WTC11 (cell line): ENCODE data around the gene QKI. TPM values are rescaled to one million over a fixed set of nuclear protein-coding genes. Genes with fewer than 3 reads are reported as not detected.
A peak's percentile ranks its signal among the peaks of the same experiment; 100 is the strongest.

Source experiments
- CBFB ChIP-seq: sonication (generic); formaldehyde crosslinking; IDR thresholded peaks from 2 replicates; pipeline ENCODE4 v1.8.1; 2022; ENCODE audit warnings: mild to moderate bottlenecking, low read depth, missing genetic modification reagents
- CREM ChIP-seq: sonication (generic); formaldehyde crosslinking; IDR thresholded peaks from 2 replicates; pipeline ENCODE4 v1.8.1; 2022; ENCODE audit warnings: mild to moderate bottlenecking, missing genetic modification reagents, moderate library complexity
- EMX1 ChIP-seq: fragments of 250-450 bp; sonication (Bioruptor Pico); IDR thresholded peaks from 2 replicates; pipeline ENCODE4 v1.8.0; 2021; ENCODE audit warnings: mild to moderate bottlenecking
- ESRRA ChIP-seq: sonication (generic); formaldehyde crosslinking; IDR thresholded peaks from 2 replicates; pipeline ENCODE4 v1.8.1; 2022; ENCODE audit warnings: mild to moderate bottlenecking, missing genetic modification reagents, borderline replicate concordance
- FOXK1 ChIP-seq: sonication (generic); formaldehyde crosslinking; IDR thresholded peaks from 2 replicates; pipeline ENCODE4 v1.8.0; 2022; ENCODE audit warnings: mild to moderate bottlenecking, moderate library complexity, missing genetic modification reagents
- GTF2I ChIP-seq: fragments of 250-450 bp; sonication (Bioruptor Pico); conservative IDR thresholded peaks from 2 replicates; pipeline ENCODE4 v1.4.0; 2021; ENCODE audit warnings: mild to moderate bottlenecking
- HMGA2 ChIP-seq: fragments of 250-450 bp; sonication (Bioruptor Pico); IDR thresholded peaks from 2 replicates; pipeline ENCODE4 v1.4.0; 2021; ENCODE audit warnings: mild to moderate bottlenecking, moderate library complexity
- JAZF1 ChIP-seq: fragments of 250-450 bp; sonication (Bioruptor Pico); IDR thresholded peaks from 2 replicates; pipeline ENCODE4 v1.9.0; 2021; ENCODE audit warnings: moderate library complexity, mild to moderate bottlenecking, inconsistent platforms
- MXD4 ChIP-seq: fragments of 250-450 bp; sonication (Bioruptor Pico); IDR thresholded peaks from 2 replicates; pipeline ENCODE4 v1.8.0; 2021; ENCODE audit warnings: mild to moderate bottlenecking, moderate library complexity, borderline replicate concordance
- NR2C2 ChIP-seq: sonication (generic); formaldehyde crosslinking; IDR thresholded peaks from 2 replicates; pipeline ENCODE4 v1.8.0; 2022; ENCODE audit warnings: mild to moderate bottlenecking, missing genetic modification reagents
- PRRX2 ChIP-seq: fragments of 250-450 bp; sonication (Bioruptor Pico); IDR thresholded peaks from 2 replicates; pipeline ENCODE4 v1.8.0; 2021; ENCODE audit warnings: mild to moderate bottlenecking
- RORB ChIP-seq: fragments of 250-450 bp; sonication (Bioruptor Pico); IDR thresholded peaks from 2 replicates; pipeline ENCODE4 v1.9.0; 2021; ENCODE audit warnings: mild to moderate bottlenecking
- TCF7 ChIP-seq: sonication (generic); formaldehyde crosslinking; IDR thresholded peaks from 2 replicates; pipeline ENCODE4 v1.8.0; 2022; ENCODE audit warnings: mild to moderate bottlenecking, low read depth, missing genetic modification reagents, moderate library complexity
- ZNF317 ChIP-seq: sonication (generic); formaldehyde crosslinking; IDR thresholded peaks from 2 replicates; pipeline ENCODE4 v1.8.1; 2023; ENCODE audit warnings: low read depth, mild to moderate bottlenecking, moderate library complexity, missing genetic modification reagents, borderline replicate concordance
- total RNA-seq: library from RNA; stranded (reverse); gene quantifications from 3 replicates; pipeline ENCODE4 v1.2.3, GENCODE V29; 2021
- TF ChIP-seq, protein P1 (sequence below): fragments of 200-600 bp; IDR thresholded peaks from 2 replicates; pipeline ENCODE4 v1.8.0; 2022; ENCODE audit warnings: antibody characterized with exemption
- TF ChIP-seq, protein P2 (sequence below): sonication (generic); formaldehyde crosslinking; IDR thresholded peaks from 2 replicates; pipeline ENCODE4 v1.8.1; 2023; ENCODE audit warnings: mild to moderate bottlenecking, moderate library complexity, missing genetic modification reagents
- TF ChIP-seq, protein P3 (sequence below): sonication (generic); formaldehyde crosslinking; IDR thresholded peaks from 2 replicates; pipeline ENCODE4 v1.8.0; 2022; ENCODE audit warnings: mild to moderate bottlenecking, missing genetic modification reagents
- TF ChIP-seq, protein P4 (sequence below): sonication (generic); formaldehyde crosslinking; IDR thresholded peaks from 2 replicates; pipeline ENCODE4 v1.8.1; 2023; ENCODE audit warnings: mild to moderate bottlenecking, missing genetic modification reagents
- TF ChIP-seq, protein P5 (sequence below): sonication (generic); formaldehyde crosslinking; IDR thresholded peaks from 2 replicates; pipeline ENCODE4 v1.8.1; 2023; ENCODE audit warnings: mild to moderate bottlenecking, missing genetic modification reagents, moderate library complexity
- TF ChIP-seq, protein P6 (sequence below): sonication (generic); formaldehyde crosslinking; IDR thresholded peaks from 2 replicates; pipeline ENCODE4 v1.8.1; 2022; ENCODE audit warnings: missing genetic modification reagents, borderline replicate concordance
- TF ChIP-seq, protein P7 (sequence below): sonication (generic); formaldehyde crosslinking; IDR thresholded peaks from 2 replicates; pipeline ENCODE4 v1.8.0; 2023; ENCODE audit warnings: mild to moderate bottlenecking, missing genetic modification reagents
- TF ChIP-seq, protein P8 (sequence below): sonication (generic); formaldehyde crosslinking; IDR thresholded peaks from 2 replicates; pipeline ENCODE4 v1.8.1; 2022; ENCODE audit warnings: low read depth, mild to moderate bottlenecking, moderate library complexity, missing genetic modification reagents, borderline replicate concordance

The QKI gene
- total RNA-seq, 1 experiment from 2014 or later: 145 TPM

DNA sequence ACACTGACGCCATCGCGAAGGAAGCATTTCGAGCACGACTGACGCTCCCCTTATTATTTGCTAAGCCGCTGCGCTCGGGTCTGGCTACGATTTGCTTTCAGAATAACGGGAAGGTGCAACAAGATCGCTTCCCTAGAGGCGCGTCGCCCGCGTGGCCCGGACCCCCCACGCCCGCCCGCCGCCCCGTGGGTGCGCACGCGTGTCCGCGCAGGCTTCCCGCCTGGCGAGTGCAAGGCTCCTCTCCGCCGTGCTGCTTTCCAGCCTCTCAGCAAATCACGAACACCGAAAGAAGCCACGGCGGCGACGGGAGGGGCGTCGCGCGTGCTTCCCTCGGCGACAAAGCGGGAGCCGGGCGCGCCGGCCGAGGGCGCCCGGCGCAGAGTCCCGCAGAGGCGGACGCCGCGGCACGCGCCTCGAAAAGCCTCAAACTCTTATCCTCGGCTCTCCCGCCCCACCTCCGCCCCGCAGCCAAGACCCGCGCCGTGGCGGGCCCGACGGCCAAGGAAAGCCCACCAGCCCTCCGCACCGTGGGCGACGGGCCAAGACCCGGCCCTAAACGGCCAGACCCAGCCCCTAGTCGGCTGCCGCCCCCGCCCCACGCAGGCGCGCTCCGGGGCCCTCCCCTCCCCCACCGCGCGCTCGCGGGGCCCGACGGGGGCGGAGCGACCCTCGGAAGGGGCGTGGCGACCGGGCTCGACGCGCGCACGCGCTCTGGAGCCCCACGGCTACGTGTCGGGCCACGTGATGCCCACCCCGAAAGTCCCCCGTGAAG is 987 bp upstream of the QKI start (continued):
- TF ChIP-seq, protein P1, sequence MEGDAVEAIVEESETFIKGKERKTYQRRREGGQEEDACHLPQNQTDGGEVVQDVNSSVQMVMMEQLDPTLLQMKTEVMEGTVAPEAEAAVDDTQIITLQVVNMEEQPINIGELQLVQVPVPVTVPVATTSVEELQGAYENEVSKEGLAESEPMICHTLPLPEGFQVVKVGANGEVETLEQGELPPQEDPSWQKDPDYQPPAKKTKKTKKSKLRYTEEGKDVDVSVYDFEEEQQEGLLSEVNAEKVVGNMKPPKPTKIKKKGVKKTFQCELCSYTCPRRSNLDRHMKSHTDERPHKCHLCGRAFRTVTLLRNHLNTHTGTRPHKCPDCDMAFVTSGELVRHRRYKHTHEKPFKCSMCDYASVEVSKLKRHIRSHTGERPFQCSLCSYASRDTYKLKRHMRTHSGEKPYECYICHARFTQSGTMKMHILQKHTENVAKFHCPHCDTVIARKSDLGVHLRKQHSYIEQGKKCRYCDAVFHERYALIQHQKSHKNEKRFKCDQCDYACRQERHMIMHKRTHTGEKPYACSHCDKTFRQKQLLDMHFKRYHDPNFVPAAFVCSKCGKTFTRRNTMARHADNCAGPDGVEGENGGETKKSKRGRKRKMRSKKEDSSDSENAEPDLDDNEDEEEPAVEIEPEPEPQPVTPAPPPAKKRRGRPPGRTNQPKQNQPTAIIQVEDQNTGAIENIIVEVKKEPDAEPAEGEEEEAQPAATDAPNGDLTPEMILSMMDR: no peak
- TF ChIP-seq, protein P2, sequence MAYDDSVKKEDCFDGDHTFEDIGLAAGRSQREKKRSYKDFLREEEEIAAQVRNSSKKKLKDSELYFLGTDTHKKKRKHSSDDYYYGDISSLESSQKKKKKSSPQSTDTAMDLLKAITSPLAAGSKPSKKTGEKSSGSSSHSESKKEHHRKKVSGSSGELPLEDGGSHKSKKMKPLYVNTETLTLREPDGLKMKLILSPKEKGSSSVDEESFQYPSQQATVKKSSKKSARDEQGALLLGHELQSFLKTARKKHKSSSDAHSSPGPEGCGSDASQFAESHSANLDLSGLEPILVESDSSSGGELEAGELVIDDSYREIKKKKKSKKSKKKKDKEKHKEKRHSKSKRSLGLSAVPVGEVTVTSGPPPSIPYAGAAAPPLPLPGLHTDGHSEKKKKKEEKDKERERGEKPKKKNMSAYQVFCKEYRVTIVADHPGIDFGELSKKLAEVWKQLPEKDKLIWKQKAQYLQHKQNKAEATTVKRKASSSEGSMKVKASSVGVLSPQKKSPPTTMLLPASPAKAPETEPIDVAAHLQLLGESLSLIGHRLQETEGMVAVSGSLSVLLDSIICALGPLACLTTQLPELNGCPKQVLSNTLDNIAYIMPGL (CRISPR knock-in tag): no peak
- TF ChIP-seq, protein P3, sequence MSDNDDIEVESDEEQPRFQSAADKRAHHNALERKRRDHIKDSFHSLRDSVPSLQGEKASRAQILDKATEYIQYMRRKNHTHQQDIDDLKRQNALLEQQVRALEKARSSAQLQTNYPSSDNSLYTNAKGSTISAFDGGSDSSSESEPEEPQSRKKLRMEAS: peak; percentile 82
- TF ChIP-seq, protein P4, sequence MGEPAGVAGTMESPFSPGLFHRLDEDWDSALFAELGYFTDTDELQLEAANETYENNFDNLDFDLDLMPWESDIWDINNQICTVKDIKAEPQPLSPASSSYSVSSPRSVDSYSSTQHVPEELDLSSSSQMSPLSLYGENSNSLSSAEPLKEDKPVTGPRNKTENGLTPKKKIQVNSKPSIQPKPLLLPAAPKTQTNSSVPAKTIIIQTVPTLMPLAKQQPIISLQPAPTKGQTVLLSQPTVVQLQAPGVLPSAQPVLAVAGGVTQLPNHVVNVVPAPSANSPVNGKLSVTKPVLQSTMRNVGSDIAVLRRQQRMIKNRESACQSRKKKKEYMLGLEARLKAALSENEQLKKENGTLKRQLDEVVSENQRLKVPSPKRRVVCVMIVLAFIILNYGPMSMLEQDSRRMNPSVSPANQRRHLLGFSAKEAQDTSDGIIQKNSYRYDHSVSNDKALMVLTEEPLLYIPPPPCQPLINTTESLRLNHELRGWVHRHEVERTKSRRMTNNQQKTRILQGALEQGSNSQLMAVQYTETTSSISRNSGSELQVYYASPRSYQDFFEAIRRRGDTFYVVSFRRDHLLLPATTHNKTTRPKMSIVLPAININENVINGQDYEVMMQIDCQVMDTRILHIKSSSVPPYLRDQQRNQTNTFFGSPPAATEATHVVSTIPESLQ (CRISPR knock-in tag): no peak
- TF ChIP-seq RORB (no peak), ZNF317 (CRISPR knock-in tag) (no peak), GTF2I (no peak), CBFB (CRISPR knock-in tag) (no peak), FOXK1 (CRISPR knock-in tag) (peak; percentile 46), ESRRA (CRISPR knock-in tag) (peak; percentile 19; the same call in 1 of the 2 replicates), MXD4 (no peak), NR2C2 (no peak), PRRX2 (CRISPR knock-in tag) (no peak), CREM (0 out of 2 replicates have a peak, but pooled peaks have one; percentile 30), EMX1 (no peak), JAZF1 (no peak), HMGA2 (no peak), TCF7 (CRISPR knock-in tag) (0 out of 2 replicates have a peak, but pooled peaks have one; percentile 49)
- TF ChIP-seq, protein P5, sequence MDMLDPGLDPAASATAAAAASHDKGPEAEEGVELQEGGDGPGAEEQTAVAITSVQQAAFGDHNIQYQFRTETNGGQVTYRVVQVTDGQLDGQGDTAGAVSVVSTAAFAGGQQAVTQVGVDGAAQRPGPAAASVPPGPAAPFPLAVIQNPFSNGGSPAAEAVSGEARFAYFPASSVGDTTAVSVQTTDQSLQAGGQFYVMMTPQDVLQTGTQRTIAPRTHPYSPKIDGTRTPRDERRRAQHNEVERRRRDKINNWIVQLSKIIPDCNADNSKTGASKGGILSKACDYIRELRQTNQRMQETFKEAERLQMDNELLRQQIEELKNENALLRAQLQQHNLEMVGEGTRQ: peak; percentile 94
- TF ChIP-seq, protein P6, sequence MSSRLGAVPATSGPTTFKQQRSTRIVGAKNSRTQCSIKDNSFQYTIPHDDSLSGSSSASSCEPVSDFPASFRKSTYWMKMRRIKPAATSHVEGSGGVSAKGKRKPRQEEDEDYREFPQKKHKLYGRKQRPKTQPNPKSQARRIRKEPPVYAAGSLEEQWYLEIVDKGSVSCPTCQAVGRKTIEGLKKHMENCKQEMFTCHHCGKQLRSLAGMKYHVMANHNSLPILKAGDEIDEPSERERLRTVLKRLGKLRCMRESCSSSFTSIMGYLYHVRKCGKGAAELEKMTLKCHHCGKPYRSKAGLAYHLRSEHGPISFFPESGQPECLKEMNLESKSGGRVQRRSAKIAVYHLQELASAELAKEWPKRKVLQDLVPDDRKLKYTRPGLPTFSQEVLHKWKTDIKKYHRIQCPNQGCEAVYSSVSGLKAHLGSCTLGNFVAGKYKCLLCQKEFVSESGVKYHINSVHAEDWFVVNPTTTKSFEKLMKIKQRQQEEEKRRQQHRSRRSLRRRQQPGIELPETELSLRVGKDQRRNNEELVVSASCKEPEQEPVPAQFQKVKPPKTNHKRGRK (CRISPR knock-in tag): no peak
- TF ChIP-seq, protein P7, sequence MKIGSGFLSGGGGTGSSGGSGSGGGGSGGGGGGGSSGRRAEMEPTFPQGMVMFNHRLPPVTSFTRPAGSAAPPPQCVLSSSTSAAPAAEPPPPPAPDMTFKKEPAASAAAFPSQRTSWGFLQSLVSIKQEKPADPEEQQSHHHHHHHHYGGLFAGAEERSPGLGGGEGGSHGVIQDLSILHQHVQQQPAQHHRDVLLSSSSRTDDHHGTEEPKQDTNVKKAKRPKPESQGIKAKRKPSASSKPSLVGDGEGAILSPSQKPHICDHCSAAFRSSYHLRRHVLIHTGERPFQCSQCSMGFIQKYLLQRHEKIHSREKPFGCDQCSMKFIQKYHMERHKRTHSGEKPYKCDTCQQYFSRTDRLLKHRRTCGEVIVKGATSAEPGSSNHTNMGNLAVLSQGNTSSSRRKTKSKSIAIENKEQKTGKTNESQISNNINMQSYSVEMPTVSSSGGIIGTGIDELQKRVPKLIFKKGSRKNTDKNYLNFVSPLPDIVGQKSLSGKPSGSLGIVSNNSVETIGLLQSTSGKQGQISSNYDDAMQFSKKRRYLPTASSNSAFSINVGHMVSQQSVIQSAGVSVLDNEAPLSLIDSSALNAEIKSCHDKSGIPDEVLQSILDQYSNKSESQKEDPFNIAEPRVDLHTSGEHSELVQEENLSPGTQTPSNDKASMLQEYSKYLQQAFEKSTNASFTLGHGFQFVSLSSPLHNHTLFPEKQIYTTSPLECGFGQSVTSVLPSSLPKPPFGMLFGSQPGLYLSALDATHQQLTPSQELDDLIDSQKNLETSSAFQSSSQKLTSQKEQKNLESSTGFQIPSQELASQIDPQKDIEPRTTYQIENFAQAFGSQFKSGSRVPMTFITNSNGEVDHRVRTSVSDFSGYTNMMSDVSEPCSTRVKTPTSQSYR (CRISPR knock-in tag): no peak
- TF ChIP-seq, protein P8, sequence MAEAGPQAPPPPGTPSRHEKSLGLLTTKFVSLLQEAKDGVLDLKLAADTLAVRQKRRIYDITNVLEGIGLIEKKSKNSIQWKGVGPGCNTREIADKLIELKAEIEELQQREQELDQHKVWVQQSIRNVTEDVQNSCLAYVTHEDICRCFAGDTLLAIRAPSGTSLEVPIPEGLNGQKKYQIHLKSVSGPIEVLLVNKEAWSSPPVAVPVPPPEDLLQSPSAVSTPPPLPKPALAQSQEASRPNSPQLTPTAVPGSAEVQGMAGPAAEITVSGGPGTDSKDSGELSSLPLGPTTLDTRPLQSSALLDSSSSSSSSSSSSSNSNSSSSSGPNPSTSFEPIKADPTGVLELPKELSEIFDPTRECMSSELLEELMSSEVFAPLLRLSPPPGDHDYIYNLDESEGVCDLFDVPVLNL (CRISPR knock-in tag): no peak
